Colon (tissue), 2 donors: ENCODE results near the gene C2orf15.
"Not testable (repeated sequence)": the region's sequence is repeated elsewhere in the genome, so short reads cannot be mapped to it uniquely, and the experiment has no call there.

ENCODE experiments used
- FAIRE-seq: peaks from 2 replicates; lab custom pipeline; 2012; peaks lifted over from hg19 to GRCh38; lab: Jason Lieb, UNC
- donor health status: control.
- donor health status: control.

Gene C2orf15

DNA sequence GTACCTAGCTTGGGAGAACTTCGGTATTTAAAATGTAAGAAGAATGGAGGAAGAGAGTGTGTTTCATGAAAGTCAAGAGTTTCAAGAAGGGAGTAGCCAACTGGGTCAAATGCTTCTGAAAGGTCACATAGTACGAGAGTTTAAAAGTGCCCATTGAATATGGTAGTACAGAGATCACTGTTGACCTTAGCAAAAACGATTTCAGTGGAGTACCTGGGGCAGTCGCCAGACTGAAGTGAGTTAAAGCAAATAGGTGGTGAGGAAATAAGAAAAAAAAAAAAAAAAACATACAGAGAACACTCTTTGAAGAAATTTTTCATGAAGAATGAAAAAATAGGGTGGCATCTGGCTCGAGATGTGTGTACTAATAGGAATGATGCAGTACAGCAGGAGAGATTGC, 24.7 kb downstream of the C2orf15 start:
- no peak for FAIRE-seq

DNA sequence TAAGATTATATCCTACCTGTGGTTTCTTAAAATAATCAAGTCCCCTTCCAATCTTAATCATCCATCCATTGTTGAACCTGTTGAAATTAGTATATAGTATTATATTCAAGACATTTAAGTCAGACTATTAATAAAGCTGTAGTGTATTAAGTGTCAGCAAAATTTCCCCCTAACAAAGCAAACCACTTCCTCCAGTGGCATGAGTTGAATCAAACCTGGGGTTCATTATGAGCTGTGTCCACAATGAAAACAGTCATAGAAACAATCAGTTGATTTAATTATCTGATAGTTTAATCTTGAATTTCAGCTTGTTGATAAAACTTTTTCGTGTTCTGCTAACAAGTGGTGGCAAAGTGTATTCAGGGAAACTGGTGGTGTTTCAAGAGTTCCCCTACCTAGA, 28.0 kb downstream of the C2orf15 start:
- no peak for FAIRE-seq

DNA sequence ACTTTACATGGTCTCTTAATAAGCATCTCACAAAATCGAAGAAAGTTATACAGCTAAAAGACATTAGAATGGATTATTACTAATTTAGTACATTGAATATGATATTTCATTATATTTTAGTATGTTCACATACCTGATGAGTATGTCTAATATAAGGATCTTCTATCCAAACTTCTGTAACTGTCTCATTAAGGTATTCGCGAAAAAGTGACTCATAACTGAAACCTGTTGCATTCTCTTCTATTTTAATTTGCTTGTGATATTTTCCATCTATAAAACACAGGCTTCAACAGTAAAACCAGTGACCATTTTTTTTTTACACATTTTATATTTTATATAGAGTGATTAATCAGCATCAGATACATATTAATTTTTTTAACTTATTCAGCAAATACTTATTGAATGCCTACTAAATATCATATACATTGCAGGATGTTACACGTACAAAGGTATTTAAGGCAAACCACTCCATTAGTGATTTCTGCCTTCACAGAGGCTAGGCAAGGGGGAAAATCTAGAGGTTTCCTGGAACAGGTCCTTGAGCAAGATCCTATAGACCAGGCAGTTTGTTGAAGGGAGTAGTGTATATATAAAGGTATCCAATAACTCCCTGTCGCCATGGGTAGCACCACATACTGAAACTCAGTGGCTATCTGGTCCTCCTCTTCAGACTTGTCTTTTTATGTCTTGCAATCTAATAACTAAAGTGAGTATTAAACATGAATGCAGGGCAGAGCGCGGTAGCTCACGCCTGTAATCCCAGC, 30.1 kb downstream of the C2orf15 start:
- FAIRE-seq = no peak

DNA sequence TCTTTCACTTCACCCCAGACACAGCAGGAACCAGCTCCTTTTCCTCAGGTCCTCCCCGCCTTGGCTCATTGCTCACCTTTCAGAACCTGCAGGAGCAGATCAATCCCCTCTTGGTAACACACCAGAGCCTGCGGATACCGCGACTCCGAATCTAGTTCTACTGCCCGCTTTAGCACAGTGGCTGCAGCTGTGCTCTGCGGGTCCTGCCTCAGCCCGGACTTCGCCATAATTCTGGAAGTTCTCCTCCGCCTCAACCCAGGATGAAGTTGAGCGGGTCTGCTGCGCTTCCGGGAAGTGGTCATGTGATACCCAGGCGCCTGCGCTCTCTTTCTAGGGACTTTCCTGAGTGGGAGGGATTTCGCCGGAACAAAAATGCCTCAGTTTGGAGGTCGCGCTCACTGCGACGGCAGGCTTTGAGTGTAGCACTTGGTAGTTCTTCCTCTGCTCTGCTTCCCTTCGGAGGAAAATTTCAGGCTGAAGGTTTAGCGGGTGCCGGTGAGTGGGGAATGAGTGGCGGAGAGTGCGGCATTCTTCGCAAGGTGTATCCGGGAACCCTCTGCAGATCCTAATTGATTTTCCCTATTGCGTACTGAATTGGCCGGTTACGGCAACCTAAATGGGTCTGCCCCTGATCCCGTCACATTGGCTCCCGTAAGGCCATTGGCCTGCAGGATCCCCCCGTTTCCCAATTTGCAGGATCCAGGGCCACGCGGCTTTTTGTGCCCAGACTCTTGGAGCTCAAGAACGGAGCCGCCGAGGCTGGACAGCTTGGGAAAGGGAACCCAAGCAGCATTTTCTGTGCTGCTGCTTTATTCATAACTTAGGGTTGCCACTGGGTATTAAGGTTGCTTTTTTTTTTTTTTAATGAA, 39.5 kb downstream of the C2orf15 start, which contains the start of the genes MITD1 and MRPL30:
Gene MITD1, minus strand, starts transcription at position 304 of the 869 bp plus-strand sequence. Its CDS starts 77 bp downstream, at position 227.
Gene MRPL30, plus strand, starts transcription at position 430 of the 869 bp plus-strand sequence. CDS start 5,020 bp downstream, outside the sequence.
- FAIRE-seq = no peak

DNA sequence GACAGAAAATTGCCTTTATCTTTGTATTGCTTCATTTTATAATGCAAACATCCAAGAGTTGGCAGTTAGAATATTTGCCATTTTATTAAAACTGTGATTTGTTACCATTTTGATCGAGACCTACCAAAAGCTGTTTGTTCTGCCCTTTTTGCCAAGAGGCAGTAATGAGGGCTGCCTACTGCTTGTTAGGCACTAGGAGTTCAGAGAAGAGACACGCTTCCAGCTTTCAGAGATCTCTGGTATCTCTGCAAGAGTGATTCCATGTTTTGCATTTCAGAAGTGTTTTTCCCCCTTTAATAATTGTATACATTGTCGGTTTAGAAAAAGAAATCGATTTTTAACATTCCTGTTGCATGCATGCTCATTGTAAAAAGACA, 40.1 kb downstream of the C2orf15 start:
- no peak for FAIRE-seq

DNA sequence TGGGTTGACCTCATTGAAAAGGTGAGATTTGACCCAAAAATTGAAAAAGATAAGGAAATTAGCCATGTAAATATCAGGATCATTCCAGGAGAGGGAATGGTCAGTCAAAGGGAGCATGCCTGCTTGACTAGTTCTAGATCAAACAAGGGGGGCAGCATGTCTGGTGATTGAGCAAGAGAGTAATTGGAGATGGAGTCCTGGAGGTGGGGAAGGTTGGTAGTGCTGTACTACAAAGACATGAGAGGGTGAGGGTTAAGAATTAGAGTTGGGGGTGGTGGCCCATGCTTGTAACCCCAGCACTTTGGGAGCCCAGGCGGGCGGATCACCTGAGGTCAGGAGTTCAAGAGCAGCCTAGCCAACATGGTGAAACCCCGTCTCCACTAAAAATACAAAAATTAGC, 41.5 kb downstream of the C2orf15 start:
- FAIRE-seq = no peak

DNA sequence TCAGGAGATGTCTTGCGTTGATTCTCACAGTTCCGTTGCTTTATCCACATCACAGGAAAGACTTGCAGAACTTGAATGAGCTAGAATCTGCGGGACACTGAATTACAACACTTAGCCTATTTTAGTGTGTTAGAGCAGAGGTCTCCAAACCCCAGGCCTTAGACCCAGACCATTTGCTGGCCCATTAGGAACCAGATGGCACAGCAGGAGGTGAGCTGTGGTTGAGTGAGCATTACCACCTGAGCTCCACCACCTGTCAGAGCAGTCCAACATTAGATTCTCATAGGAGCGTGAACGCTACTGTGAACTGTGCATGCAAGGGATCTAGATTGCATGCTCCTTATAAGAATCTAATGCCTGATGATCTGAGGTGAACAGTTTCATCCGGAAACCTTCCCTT, 43.3 kb downstream of the C2orf15 start:
- no peak for FAIRE-seq

DNA sequence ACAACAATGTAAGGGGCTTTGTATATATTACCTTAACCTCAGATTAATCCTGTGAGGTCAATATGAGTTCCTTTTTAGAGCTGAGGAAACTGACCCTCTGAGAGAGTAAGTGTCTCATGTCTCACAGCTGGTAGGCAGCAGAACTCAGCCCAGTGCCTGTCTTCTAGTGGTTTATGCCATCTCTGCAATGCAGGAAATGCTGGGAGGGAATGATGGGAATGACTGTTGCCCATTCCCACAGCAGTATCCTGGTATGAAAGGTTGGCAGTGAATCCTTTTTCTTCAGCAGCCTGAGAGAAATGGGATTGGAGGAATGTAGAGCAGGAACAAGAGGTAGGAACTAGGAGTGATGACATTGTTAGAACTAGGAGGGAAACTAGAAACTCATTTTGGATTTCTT, 45.5 kb downstream of the C2orf15 start:
- FAIRE-seq = no peak

DNA sequence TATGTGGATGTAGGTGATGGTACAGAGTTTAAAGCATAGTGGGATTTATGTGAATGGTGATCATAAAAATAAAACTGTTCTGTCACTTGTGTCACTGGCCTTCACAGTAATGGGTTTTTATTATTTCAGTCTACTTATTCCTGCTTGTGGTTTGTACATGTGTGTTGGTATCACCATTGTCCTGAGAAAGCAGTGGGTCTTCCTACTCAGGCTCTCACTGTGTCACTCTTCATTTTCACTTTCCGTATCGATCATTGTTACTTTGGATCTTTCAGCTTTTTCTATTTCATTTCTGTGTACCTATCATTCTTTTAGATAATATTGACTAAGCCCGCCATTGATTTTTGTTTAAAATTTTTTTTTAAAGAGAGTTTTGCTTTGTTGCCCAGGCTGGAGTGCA, 46.9 kb downstream of the C2orf15 start:
- FAIRE-seq = no peak

DNA sequence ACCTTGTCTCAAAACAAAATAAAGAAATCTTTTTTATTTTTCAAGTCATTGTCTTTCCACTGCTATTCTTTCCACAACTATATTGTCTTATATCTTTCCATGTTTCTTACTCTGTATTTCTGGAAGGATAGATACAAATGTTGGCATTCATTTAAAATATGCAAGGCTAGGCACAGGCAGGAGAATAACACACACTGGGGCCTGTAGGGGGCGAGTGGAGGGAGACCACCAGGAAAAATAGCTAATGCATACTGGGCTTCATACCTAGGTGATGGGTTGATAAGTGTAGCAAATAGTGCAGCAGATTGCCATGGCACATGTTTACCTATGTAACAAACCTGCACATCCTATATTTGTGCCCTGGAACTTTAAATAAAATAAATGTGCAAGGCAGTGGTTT, 49.0 kb downstream of the C2orf15 start:
- no peak for FAIRE-seq

DNA sequence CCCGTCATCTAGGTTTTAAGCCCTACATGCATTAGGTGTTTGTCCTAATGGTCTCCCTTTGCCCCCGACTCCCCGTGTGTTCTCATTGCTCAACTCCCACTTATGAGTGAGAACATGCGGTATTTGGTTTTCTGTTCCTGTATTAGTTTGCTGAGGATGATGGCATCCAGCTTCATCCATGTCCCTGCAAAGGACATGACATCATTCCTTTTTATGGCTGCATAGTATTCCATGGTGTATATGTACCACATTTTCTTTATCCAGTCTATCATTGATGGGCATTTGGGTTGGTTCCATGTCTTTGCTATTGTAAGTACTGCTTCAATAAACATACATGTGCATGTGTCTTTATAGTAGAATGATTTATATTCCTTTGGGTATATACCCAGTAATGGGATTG, 50.9 kb downstream of the C2orf15 start:
- FAIRE-seq = not testable (repeated sequence)

DNA sequence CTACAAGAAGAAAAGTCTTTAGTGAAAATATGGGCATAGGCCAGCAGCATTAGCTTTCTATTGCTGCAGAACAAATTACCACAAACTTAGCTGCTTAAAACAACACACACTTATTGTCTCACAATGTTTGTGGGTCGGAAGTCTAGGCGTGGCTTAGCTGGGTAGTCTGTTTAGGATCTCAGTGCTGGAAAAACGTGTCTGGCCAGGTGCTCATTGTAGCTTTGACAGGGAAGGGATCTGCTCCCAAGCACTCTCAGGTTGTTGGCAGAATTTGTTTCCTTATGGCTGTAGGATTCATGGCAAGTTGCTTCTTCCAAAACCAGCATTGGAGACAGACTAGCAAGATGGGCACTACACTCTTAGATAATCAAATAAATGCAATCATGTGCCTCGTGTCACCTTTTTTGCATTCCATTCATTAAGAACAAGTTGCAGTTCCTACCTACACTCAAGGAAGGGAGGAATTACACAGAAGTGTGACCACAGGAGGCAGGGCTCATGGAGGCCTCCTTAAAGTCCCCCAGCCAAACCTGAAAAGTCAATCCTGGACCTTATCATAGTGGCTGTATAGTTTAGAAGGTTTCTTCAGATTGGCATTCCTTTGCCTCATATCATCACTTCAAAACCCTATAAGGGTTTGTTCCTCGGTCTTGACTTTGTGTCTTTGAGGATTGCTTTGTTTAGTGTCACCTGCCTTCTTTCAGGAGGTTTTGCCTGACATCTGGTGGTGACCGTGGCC, 56.8 kb downstream of the C2orf15 start:
- FAIRE-seq = no peak

DNA sequence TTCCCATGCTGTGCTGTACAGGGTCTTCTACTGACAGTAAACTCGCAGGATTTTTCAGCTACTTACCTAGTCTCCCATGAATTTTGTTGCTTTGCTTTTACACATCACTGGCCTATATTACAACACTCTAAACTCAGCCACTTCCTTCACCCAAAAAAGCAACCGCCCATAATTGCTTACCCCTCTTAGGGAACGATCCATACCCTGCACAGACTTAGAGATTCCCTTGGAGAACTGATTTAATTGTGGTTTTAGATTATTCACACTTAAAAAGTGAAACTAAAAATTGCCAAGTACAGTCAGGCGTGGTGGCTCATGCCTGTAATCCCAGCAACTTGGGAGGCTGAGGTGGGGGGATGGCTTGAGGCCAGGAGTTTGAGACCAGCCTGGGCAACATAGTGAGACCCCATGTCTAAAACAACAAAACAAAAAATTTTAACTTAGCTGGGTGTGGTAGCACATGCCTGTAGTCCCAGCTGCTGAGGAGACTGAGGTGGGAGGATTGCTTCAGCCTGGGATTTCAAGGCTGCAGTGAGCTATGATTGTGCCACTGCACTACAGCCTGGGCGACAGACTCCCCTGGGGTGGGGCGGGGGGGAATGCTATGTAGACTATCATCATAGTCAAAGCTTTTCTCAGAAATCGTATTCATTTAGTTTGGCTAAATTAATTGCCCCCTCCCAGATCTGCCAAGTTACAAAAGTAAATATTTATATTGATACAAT, 58.7 kb downstream of the C2orf15 start:
- FAIRE-seq = no peak
